Measurements from ENCODE around the gene FAM72C. TPM values are rescaled to one million over a fixed set of nuclear protein-coding genes. Genes with fewer than 3 reads are reported as not detected.
"Not testable (repeated sequence)": the region's sequence is repeated elsewhere in the genome, so short reads cannot be mapped to it uniquely, and the experiment has no call there.

Gene FAM72C
- polyA plus RNA-seq, 6 donors from 2014 or later: 0.20 TPM; not detected in 5

DNA sequence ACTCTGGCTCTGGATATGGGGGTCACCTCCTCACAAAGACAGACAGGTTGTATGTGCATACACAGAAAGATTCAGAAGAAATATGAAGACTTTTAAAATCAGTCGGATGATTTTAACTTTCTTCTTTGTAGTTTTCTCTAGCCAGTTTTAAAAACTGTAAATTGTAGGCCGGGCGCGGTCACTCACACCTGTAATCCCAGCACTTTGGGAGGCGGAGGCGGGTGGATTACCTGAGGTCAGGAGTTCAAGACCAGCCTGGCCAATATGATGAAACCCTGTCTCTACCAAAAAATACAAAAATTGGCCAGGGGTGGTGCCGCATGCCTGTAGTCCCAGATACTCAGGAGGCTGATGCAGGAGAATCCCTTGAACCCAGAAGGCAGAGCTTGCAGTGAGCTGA lies 58.1 kb downstream of the FAM72C start:
- H3K27me3 Mint-ChIP-seq; H3K9me3 Mint-ChIP-seq; H3K27ac Mint-ChIP-seq; H3K4me1 Mint-ChIP-seq; DNase-seq; H3K4me3 Mint-ChIP-seq; H3K36me3 Mint-ChIP-seq; ATAC-seq (ENCODE audit: low read depth in 2 of 2): not testable (repeated sequence)
